ENCODE results near the gene CTBP2.

Gene CTBP2

DNA sequence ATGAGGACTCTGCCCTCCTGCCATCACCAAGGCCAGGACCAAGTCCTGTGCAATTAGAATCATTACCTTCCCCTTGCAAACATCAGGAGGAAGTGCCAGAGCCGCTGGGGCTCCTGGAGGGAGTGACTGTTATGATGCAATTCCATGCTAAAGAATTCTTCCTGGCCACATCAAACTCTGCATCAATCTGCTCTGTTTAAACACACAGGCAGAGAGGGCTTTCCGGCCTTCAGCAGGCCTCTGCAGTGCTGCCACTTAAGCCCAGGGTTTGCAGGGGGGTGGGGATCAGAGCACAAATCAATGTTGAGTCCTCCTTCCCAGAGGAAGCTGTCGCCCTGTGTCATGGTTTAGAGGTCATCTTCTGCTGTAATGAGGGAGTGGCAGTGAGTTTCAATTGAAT, 58.1 kb downstream of the CTBP2 start:
- DNase-seq = no peak

GRCh38 chr10:125101581-125101980, 58.8 kb downstream of the CTBP2 start:
- DNase-seq = no peak

DNA sequence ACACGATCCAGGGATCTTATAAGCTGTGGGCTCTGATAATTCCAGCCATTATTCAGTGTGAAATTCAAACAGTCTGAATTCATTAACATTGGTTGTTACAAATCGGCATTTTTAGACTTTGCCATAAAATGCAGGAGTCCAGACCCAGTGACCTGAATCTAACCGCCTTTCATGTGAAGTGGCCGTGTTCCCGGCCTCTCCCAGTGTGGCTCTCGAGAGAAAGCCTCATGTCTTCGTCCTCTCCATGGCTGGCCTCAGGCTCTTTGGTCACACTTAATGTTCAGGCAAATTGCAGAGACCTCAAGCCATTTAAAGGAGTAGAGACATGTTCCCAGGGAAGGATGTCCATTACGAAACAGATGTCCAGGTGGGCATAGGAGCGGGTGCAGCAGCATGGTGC, 59.3 kb downstream of the CTBP2 start:
- no peak for DNase-seq

DNA sequence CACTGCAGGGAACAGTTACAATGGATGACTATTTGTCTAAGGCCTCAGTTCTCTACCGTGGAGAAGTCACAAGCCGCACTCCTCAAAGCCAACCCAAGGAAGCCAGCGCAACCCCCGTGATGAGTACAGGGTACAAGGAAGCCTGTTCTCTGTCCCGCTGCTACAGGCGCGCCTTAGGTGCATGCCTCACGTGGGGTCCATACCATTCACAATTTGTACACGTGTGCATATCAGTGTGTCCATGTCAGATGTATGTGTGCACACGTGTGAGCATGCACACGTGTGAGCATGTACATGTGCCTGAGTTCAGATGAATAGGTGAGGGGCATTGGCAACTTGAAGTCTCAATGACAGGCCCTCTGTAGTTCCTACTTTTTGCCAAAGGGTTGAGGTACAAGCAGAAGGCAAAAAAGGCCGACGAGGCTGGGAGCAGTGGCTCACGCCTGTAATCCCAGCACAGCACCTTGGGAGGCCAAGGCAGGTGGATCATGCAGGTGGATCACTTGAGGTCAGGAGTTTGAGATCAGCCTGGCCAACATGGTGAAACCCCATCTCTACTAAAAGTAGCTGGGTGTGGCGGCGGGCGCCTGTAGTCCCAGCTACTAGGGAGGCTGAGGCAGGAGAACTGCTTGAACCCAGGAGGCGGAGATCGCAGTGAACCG, 62.8 kb downstream of the CTBP2 start:
- no peak for DNase-seq

DNA sequence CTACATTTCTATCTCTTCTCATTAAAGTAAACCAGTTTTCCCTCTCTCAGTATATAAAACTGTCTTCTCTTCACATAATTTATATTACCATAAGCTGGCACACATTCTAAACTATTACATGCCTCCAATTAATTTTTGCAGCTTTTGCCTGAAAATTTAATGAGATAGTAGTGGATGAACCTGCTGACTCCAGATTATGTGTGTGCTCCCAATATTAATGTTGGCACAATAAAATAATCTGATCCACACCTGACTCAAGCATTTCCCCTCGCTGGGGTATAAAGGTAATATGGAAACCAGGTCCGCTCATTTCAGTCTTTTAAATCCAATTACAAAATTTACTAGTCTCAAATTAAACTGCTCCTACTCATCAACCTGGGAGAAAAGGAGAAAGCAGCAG, 63.4 kb downstream of the CTBP2 start:
- no peak for DNase-seq

- DNase-seq = no peak
Observed at GRCh38 chr10:125096371-125096770, 64.0 kb downstream of the CTBP2 start.

DNA sequence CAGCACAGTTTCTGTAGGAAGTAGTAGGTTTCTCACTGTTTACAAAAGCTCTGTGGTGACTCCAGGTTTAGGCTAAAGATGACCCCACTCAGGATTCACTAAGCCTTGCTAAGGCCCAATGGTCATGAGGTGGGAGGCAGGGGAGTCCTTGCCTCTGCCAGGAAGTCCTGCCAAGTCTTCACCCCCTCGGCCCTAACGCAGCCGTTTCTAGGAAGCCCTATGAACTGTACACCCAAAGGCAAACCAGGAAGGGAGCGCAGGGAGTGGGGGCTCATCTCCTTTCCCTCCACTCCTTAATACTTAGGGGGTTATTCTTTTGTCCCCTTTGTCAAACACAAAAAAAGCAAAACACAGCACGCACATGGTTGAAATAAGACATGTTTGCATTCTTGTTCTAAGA, 64.6 kb downstream of the CTBP2 start:
- no peak for DNase-seq

GRCh38 chr10:125095228-125095627, 65.1 kb downstream of the CTBP2 start:
- DNase-seq = no peak

DNA sequence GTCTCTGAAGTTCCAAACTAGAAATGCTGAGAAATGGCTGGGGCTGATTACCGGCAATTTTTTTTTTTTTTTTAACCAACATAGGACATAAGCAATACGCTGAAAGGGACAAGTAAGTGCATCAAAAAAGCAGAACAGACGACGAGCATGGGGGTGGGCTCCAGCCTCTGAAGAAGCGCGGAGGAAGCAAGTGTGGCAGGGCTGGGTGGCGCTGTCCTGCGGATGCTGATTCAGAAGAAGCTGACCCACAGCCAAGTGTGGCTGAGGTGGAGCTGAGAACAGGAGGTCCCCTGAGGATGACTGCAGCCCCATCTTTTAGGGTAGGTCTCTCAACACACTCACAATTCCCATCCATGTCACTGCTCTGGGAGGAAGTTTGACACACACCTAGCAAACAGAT, 65.6 kb downstream of the CTBP2 start:
- no peak for DNase-seq

DNA sequence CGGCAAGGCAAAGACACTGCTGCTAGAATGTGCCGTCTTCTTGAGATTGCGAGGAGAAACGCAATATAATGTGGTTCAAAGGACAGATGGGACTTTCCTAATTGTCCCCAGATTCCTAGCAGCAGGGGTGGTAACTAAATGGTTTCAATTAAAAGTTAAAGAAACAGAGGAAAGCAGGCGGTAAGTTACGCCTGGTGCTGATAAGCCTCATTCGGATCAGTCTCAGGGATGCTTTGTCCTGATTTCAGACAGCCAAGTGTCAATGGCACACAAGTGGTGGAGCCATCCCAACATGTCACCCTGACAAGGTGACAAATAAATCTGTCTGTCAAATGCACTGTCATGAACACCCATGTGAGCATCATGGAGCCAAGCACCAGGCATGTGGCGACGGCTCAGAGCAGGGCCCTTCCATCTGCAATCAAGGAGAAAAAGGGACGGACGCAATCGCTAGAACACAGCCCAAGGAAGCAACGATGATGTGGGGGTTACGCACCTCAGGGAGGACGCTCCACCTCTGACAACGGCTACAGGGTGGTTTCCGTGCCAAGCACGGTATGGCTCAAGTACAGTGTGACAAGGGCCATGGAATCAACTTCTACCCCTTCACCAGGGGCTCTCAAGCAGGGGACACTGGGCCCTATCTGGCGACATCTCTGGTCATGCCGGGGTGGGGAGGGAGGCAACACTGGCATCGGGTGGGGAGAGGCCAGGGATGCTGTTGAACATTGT, 66.2 kb downstream of the CTBP2 start:
- DNase-seq = no peak

GRCh38 chr10:125093199-125093973, 67.0 kb downstream of the CTBP2 start:
- DNase-seq = no peak

GRCh38 chr10:125092564-125093031, 67.8 kb downstream of the CTBP2 start:
- DNase-seq = no peak

GRCh38 chr10:125091891-125092290, 68.5 kb downstream of the CTBP2 start:
- no peak for DNase-seq

DNA sequence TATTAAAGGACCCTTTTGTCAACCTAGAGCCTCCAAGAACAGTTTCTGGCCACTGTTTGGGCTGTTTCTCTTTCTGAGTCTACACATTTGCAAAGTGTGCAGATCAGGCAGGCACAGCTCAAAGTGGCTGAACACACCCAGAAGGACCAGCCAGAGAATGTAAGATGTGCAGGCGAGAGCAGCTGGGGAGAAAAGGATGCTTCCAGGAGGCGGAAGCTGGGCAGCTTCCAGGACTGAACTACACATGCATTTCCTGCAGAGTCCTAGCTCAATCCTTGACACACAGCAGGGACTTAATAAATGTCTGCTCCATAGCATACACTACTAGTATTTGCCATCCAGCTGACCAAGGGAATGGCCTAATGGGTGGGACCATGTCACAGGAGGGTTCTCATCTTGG, 70.9 kb downstream of the CTBP2 start:
- no peak for DNase-seq

DNA sequence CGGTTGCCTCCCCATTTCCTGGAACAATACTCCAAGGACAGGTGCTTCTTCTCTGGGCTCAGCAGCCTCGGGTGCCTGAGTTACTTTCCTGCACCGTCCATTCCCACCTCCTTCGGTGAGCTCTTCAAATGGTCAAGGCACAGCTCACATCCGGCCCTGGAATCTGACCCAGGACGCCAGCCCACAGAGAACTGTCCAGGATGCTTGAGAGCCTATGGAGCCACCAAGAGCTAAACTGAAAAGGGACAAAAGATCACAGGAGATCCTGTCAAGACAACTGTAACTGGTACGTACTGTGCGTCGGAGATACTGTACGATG, 72.5 kb downstream of the CTBP2 start:
- no peak for DNase-seq

DNA sequence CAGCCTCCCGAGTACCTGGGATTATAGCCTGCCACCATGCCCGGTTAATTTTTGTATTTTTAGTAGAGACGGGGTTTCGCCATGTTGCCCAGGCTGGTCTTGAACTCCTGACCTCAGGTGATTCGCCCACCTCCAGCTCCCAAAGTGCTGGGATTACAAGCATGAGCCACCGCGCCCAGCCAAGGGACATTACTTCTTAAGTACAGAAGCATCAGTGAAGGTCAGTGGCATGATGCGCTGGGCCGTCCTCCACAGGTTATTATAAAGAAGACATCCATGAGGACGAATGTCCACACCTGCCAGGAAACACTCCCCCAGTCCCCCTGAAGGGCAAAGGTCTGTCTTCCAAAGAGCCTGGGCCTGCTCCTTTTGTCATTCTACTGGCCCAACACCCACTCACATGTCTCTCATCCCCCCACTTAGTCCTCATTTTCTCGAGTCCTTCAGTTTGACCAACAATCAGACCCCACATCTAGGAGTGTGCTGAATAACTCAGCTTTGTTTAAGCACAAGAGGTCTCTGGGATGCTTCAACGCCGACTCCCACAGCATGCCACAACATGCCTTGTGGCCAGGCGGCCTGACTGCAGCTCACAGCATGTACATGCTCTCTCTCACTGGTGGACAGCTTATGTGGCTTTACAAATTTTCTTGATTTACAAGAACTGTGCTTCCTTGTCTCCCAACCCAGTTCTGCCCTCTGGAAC, 73.0 kb downstream of the CTBP2 start:
- no peak for DNase-seq

DNA sequence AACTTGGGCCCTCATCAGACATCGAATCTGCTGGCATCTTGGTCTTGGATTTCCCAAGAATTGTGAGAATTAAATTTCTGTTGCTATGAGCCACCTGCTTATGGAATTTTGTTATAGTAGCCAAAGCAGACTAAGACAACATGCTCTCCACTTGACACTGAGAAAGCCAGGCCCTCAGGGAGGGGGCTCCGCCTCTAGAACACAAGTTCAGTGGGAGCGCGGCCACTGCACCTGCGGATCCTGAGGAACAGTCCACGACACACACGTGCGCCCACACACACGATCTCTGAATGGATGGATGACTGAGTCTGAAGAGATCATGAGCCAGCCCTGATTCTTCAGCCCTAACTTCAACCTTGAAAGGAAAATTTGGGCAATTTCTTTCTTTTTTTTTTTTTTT, 73.7 kb downstream of the CTBP2 start:
- no peak for DNase-seq

- no peak for DNase-seq
Observed at GRCh38 chr10:125085258-125086054, 74.9 kb downstream of the CTBP2 start.

DNA sequence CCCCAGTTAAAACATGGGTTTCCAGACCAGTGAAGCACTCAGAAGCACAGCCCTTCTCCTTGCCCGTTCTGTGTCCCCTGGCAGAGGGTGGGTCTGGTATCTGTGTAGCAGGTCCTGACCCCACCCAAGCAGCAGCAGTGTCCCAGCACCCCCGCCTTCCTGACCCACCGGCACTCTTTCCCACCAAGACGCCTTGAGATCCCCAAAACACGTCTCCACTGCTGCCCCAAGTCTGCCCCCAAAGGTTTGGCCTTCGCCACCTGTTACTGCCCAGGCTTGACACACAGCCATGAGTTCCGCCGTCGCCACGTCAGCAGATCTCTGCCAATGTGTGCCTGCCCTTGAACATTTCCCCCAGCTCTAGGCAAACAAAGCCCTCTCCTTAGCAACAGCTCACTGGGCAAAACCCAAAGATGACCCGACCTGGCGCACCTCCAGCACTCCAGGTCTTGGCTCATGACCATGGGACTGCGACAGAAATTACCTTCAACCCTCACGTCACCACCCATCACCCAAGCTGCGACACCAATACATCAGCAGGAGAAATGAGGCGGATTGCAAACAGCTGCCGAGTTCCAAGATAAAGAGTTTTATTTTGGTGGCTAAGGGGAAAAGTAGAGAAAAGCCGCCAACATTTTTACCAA, 75.6 kb downstream of the CTBP2 start:
- DNase-seq = peak; percentile 64

- no peak for DNase-seq
Observed at GRCh38 chr10:125084191-125084613, 76.2 kb downstream of the CTBP2 start.

- no peak for DNase-seq
Observed at GRCh38 chr10:125083576-125083920, 76.8 kb downstream of the CTBP2 start.

All from NCI-H2029 treated with DMSO at 0.1 percent for 48 hours (cell line).